HepG2 (cell line): ENCODE results near the gene AURKA. TPM values are rescaled to one million over a fixed set of nuclear protein-coding genes. Genes with fewer than 3 reads are reported as not detected.

Experiments used
- ATAC-seq: fragments of 200-7000 bp; cut with Tn5 transposase; 3 replicates; pipeline ENCODE4 v1.9.1; 2020; ENCODE audit warnings: mild to moderate bottlenecking, moderate library complexity
- BruUV-seq: library from RNA; stranded (reverse); fragments of 400-500 nt; replicated peaks from 2 replicates; lab custom pipeline; 2021; lab: Mats Ljungman, UMichigan
- CTCF ChIA-PET: fragments of 300-600 bp; formaldehyde crosslinking; extraction: SDS; loops from one replicate; lab custom pipeline; 2021; ENCODE audit warnings: low total read pairs, inconsistent platforms, low intra/inter-chr PET ratio; lab: Yijun Ruan, JAX
- POLR2A ChIA-PET: fragments of 350-600 bp; sonication (Branson Sonifier 250); formaldehyde crosslinking; loops from one replicate; lab custom pipeline; 2020; ENCODE audit warnings: antibody characterized with exemption, inconsistent platforms; lab: Yijun Ruan, JAX
- DNase-seq: peaks from one replicate; pipeline ENCODE4 v3.0.0-alpha.2; 2015; ENCODE audit warnings: low spot score
- FAIRE-seq: peaks from 3 replicates; lab custom pipeline; 2011; peaks lifted over from hg19 to GRCh38; lab: Jason Lieb, UNC
- H2AFZ ChIP-seq: one replicate; pipeline ENCODE4 v1.6.1; 2011; ENCODE audit warnings: low read length, inconsistent platforms
- H3K27ac ChIP-seq: fragments of 300-600 bp; 3 replicates; pipeline ENCODE4 v1.8.0; 2011; ENCODE audit warnings: mixed run types, mild to moderate bottlenecking, mixed read lengths, low read length, inconsistent platforms; ENCODE audit not compliant: insufficient read depth; ENCODE audit errors: extremely low read length
- H3K27me3 ChIP-seq, 2 experiments: fragments of 200-600 bp in 1 of 2; 2 replicates in 1 of 2; 3 replicates in 1 of 2; pipeline versions ENCODE4 v1.6.0 to v1.8.0; 2011; ENCODE audit warnings: low read length in 2 of 2, mild to moderate bottlenecking in 2 of 2, moderate library complexity in 2 of 2, inconsistent platforms in 1 of 2; ENCODE audit not compliant: insufficient read depth in 2 of 2, control insufficient read depth in 1 of 2
- H3K36me3 ChIP-seq, 2 experiments: fragments of 200-600 bp in 1 of 2; replicated peaks in 1 of 2; 2 replicates in 1 of 2; 3 replicates in 1 of 2; pipeline versions ENCODE4 v1.5.1 to v1.8.0; 2011; ENCODE audit warnings: low read length in 2 of 2, inconsistent platforms in 1 of 2; ENCODE audit not compliant: insufficient read depth in 2 of 2, control insufficient read depth in 1 of 2
- H3K4me1 ChIP-seq: 2 replicates; pipeline ENCODE4 v1.5.1; 2012; ENCODE audit warnings: low read length, inconsistent platforms; ENCODE audit not compliant: insufficient read depth
- H3K4me2 ChIP-seq: 2 replicates; pipeline ENCODE4 v1.6.0; 2011; ENCODE audit warnings: low read depth, low read length, inconsistent platforms
- H3K4me3 ChIP-seq, 3 experiments: fragments of 200-600 bp in 1 of 3; sonication (generic), shearing (Covaris generic) in 1 of 3; replicated peaks in 1 of 3; 2 replicates each; pipeline ENCODE4 v1.5.1; 2011 to 2016; ENCODE audit warnings: low read length in 3 of 3, inconsistent platforms in 2 of 3, low read depth in 2 of 3, mild to moderate bottlenecking in 2 of 3, control low read depth in 1 of 3, mixed read lengths in 1 of 3; ENCODE audit not compliant: insufficient read depth in 1 of 3
- H3K79me2 ChIP-seq: one replicate; pipeline ENCODE4 v1.6.1; 2011; ENCODE audit warnings: low read length, inconsistent platforms; ENCODE audit not compliant: insufficient read depth
- H3K9ac ChIP-seq: 2 replicates; pipeline ENCODE4 v1.6.0; 2011; ENCODE audit warnings: mild to moderate bottlenecking, low read depth, low read length, inconsistent platforms; ENCODE audit not compliant: insufficient read depth
- H3K9me3 ChIP-seq: 2 replicates; pipeline ENCODE4 v1.5.1; 2012; ENCODE audit warnings: mild to moderate bottlenecking, low read length
- H4K20me1 ChIP-seq: 2 replicates; pipeline ENCODE4 v1.6.0; 2011; ENCODE audit warnings: inconsistent platforms, mild to moderate bottlenecking, low read length, moderate library complexity; ENCODE audit not compliant: insufficient read depth
- FOXA1 ChIP-seq, 2 experiments: fragments of 450-650 bp in 1 of 2; sonication (generic) in 1 of 2; formaldehyde crosslinking in 1 of 2; IDR thresholded peaks; 2 replicates each; pipeline versions ENCODE4 v1.4.0 to v1.6.1; 2016 to 2020; ENCODE audit warnings: missing genetic modification reagents in 1 of 2
- HOXA7 ChIP-seq: sonication (generic); formaldehyde crosslinking; IDR thresholded peaks from 2 replicates; pipeline ENCODE4 v1.8.1; 2022; ENCODE audit warnings: mild to moderate bottlenecking, missing genetic modification reagents, moderate library complexity
- POLR2G ChIP-seq: fragments of 200-400 bp; formaldehyde crosslinking; IDR thresholded peaks from 2 replicates; pipeline ENCODE4 v1.6.1; 2018; ENCODE audit warnings: mild to moderate bottlenecking, low read depth, low read length, moderate library complexity
- SMYD3 ChIP-seq: sonication (generic); formaldehyde crosslinking; IDR thresholded peaks from 2 replicates; pipeline ENCODE4 v1.8.1; 2023; ENCODE audit warnings: mild to moderate bottlenecking, missing genetic modification reagents
- ZNF232 ChIP-seq: sonication (generic); formaldehyde crosslinking; IDR thresholded peaks from 2 replicates; pipeline ENCODE4 v1.4.0; 2020; ENCODE audit warnings: missing genetic modification reagents, borderline replicate concordance
- ZSCAN29 ChIP-seq: sonication (generic); formaldehyde crosslinking; conservative IDR thresholded peaks from 2 replicates; pipeline ENCODE4 v1.4.0; 2020; ENCODE audit warnings: mild to moderate bottlenecking, missing genetic modification reagents
- WGBS: methylation state at CpG from one replicate; pipeline ENCODE4 v1.1.6; 2017; ENCODE audit warnings: low lambda C conversion rate; 5-methylcytosine and 5-hydroxymethylcytosine counted together
- in situ Hi-C: cut with HindIII; loops from 2 replicates; pipeline ENCODE4 v1.10.0; 2017; ENCODE audit warnings: low pct_unique_long_range_greater_than_20kb; ENCODE audit not compliant: extremely low pct_ligation_motif_present
- intact Hi-C: fragments of 100-400 bp; cut with micrococcal nuclease; formaldehyde crosslinking; loops from one replicate; pipeline ENCODE4 v1.10.0; 2022; ENCODE audit not compliant: unreplicated experiment
- polyA plus RNA-seq, 8 experiments: library from polyadenylated mRNA; depleted of rRNA in 3 of 8; stranded (reverse) in 7 of 8; unstranded in 1 of 8; fragments of >200 nt; fragmentation: Illumina TruSeq in 4 of 8; extraction: Trizol in 4 of 8; gene quantifications; 2 replicates each; pipeline versions ENCODE4 v1.2.1 to v1.2.3, GENCODE V29; 2011 to 2016; ENCODE audit warnings: low read depth in 4 of 8, missing spikeins in 1 of 8, mixed read lengths in 1 of 8; ENCODE audit not compliant: insufficient read depth in 1 of 8
- total RNA-seq, 5 experiments: library from RNA; depleted of rRNA; stranded (reverse); fragments of >200 nt; fragmentation: Illumina TruSeq; extraction: Trizol; gene quantifications; 2 replicates each; pipeline ENCODE4 v1.2.3, GENCODE V29; 2016; ENCODE audit warnings: low read depth in 1 of 5
- TF ChIP-seq, protein P1 (sequence below): sonication (generic); formaldehyde crosslinking; IDR thresholded peaks from 2 replicates; pipeline ENCODE4 v1.4.0; 2020; ENCODE audit warnings: mild to moderate bottlenecking, missing genetic modification reagents
- TF ChIP-seq, protein P2 (sequence below): sonication (generic); formaldehyde crosslinking; IDR thresholded peaks from 2 replicates; pipeline ENCODE4 v1.5.0; 2020; ENCODE audit warnings: missing genetic modification reagents
- TF ChIP-seq, protein P3 (sequence below), 2 experiments: IDR thresholded peaks; 2 replicates each; pipeline ENCODE4 v1.6.1; 2011 to 2012; ENCODE audit warnings: low read length in 2 of 2, borderline replicate concordance in 1 of 2, low read depth in 1 of 2, mild to moderate bottlenecking in 1 of 2, moderate library complexity in 1 of 2
- TF ChIP-seq, protein P4 (sequence below), 2 experiments: sonication (generic) in 1 of 2; formaldehyde crosslinking in 1 of 2; IDR thresholded peaks; 2 replicates each; pipeline versions ENCODE4 v1.4.0 to v1.6.1; 2018 to 2020; ENCODE audit warnings: missing genetic modification reagents in 2 of 2, borderline replicate concordance in 1 of 2, low read depth in 1 of 2, mild to moderate bottlenecking in 1 of 2, missing biosample characterization in 1 of 2

Gene AURKA
- total and polyA plus RNA-seq, 2 of the 13 experiments (the other 11 are each of a cell fraction or from before 2014, with no cell fraction given) = 96.4 to 224 TPM

DNA sequence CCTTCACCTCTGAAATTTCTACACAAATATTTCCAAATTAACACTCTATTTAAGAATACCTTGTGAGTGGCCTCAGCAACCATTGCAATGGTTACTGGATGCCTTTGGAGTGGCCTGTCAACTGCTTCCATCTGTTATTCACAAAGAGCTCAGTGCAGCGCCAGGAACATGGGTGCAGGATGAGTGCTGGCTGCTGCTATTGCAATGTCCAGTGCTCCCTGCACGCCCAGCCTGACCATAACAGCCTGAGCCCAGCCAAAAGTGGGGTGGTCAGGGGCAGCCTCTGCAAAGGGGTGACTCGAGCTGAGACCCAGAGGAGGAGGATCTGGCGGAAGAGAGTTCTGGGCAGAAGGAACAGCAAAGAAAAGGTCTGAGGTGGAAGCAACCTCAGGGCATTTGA is 38.4 kb upstream of the AURKA start (continued):
- TF ChIP-seq, protein P1, sequence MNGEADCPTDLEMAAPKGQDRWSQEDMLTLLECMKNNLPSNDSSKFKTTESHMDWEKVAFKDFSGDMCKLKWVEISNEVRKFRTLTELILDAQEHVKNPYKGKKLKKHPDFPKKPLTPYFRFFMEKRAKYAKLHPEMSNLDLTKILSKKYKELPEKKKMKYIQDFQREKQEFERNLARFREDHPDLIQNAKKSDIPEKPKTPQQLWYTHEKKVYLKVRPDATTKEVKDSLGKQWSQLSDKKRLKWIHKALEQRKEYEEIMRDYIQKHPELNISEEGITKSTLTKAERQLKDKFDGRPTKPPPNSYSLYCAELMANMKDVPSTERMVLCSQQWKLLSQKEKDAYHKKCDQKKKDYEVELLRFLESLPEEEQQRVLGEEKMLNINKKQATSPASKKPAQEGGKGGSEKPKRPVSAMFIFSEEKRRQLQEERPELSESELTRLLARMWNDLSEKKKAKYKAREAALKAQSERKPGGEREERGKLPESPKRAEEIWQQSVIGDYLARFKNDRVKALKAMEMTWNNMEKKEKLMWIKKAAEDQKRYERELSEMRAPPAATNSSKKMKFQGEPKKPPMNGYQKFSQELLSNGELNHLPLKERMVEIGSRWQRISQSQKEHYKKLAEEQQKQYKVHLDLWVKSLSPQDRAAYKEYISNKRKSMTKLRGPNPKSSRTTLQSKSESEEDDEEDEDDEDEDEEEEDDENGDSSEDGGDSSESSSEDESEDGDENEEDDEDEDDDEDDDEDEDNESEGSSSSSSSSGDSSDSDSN (CRISPR knock-in tag) = no peak
- TF ChIP-seq POLR2G = no peak
- TF ChIP-seq, protein P2, sequence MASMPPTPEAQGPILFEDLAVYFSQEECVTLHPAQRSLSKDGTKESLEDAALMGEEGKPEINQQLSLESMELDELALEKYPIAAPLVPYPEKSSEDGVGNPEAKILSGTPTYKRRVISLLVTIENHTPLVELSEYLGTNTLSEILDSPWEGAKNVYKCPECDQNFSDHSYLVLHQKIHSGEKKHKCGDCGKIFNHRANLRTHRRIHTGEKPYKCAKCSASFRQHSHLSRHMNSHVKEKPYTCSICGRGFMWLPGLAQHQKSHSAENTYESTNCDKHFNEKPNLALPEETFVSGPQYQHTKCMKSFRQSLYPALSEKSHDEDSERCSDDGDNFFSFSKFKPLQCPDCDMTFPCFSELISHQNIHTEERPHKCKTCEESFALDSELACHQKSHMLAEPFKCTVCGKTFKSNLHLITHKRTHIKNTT (CRISPR knock-in tag) = no peak

DNA sequence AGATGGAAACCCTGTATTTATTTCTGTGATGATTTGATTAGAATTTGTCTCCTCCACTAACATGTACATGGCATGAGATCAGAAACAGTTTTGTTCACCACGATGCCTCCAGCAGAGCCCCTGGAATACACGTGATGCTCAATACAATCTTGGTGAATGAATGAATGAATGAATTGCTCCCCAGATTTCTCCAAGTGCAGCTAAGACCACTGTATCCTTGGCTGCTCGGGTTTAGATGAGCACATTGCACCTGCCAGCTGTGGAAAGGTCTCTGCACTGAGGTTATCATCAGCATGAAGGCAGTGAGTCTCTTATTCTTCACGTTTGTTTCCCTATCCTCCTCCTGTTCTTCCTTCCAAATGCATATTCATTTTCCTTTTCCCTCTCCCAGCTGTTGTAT is 37.9 kb upstream of the AURKA start:
- no peak overlapping the region for H3K4me3 ChIP-seq
- no TSS peak for BruUV-seq
- ChIA-PET POLR2A (no interaction called here), CTCF (no interaction called here)
- H2AFZ ChIP-seq = no peak overlapping the region
- WGBS = 29% methylated on average over 4 of the region's 4 CpGs
- no peak overlapping the region for H3K9ac ChIP-seq
- H3K4me2 ChIP-seq = no peak overlapping the region
- H3K27me3 ChIP-seq = no peaks in the 10 kb centered on the region
- no peak for DNase-seq
- H3K4me1 ChIP-seq = peaks cover 4% of the 10 kb centered on the region
- no peaks in the 10 kb centered on the region for H4K20me1 ChIP-seq
- in situ Hi-C loops (no loop called here), intact Hi-C loops (no loop called here)
- no peaks in the 10 kb centered on the region for H3K36me3 ChIP-seq
- FAIRE-seq = no peak
- H3K9me3 ChIP-seq = no peaks in the 10 kb centered on the region
- H3K27ac ChIP-seq = no peak overlapping the region
- no peak for ATAC-seq
- H3K79me2 ChIP-seq = no peaks in the 10 kb centered on the region
- TF ChIP-seq HOXA7 (no peak), ZNF232 (CRISPR knock-in tag) (no peak), ZSCAN29 (CRISPR knock-in tag) (no peak), SMYD3 (no peak), FOXA1 (IDR thresholded peaks at IDR 0.05) (no peak), FOXA1 (CRISPR knock-in tag; IDR thresholded peaks at IDR 0.05) (no peak)
- TF ChIP-seq, protein P3, sequence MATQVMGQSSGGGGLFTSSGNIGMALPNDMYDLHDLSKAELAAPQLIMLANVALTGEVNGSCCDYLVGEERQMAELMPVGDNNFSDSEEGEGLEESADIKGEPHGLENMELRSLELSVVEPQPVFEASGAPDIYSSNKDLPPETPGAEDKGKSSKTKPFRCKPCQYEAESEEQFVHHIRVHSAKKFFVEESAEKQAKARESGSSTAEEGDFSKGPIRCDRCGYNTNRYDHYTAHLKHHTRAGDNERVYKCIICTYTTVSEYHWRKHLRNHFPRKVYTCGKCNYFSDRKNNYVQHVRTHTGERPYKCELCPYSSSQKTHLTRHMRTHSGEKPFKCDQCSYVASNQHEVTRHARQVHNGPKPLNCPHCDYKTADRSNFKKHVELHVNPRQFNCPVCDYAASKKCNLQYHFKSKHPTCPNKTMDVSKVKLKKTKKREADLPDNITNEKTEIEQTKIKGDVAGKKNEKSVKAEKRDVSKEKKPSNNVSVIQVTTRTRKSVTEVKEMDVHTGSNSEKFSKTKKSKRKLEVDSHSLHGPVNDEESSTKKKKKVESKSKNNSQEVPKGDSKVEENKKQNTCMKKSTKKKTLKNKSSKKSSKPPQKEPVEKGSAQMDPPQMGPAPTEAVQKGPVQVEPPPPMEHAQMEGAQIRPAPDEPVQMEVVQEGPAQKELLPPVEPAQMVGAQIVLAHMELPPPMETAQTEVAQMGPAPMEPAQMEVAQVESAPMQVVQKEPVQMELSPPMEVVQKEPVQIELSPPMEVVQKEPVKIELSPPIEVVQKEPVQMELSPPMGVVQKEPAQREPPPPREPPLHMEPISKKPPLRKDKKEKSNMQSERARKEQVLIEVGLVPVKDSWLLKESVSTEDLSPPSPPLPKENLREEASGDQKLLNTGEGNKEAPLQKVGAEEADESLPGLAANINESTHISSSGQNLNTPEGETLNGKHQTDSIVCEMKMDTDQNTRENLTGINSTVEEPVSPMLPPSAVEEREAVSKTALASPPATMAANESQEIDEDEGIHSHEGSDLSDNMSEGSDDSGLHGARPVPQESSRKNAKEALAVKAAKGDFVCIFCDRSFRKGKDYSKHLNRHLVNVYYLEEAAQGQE (IDR thresholded peaks at IDR 0.05; ENCODE audit: borderline replicate concordance in 1 of 2, low read depth in 1 of 2, low read length in 2 of 2) = no peak
- TF ChIP-seq, protein P1 (CRISPR knock-in tag) = no peak
- TF ChIP-seq, protein P4, sequence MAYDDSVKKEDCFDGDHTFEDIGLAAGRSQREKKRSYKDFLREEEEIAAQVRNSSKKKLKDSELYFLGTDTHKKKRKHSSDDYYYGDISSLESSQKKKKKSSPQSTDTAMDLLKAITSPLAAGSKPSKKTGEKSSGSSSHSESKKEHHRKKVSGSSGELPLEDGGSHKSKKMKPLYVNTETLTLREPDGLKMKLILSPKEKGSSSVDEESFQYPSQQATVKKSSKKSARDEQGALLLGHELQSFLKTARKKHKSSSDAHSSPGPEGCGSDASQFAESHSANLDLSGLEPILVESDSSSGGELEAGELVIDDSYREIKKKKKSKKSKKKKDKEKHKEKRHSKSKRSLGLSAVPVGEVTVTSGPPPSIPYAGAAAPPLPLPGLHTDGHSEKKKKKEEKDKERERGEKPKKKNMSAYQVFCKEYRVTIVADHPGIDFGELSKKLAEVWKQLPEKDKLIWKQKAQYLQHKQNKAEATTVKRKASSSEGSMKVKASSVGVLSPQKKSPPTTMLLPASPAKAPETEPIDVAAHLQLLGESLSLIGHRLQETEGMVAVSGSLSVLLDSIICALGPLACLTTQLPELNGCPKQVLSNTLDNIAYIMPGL (CRISPR knock-in tag; IDR thresholded peaks at IDR 0.05; ENCODE audit: borderline replicate concordance in 1 of 2, low read depth in 1 of 2) = no peak
